Skeletal muscle satellite cell (primary cell): ENCODE data around the gene GAL3ST2.
A peak's percentile ranks its signal among the peaks of the same experiment; 100 is the strongest.
"Not testable (repeated sequence)": the region's sequence is repeated elsewhere in the genome, so short reads cannot be mapped to it uniquely, and the experiment has no call there.

Source experiments
- H3K27me3 ChIP-seq: 2 replicates; pipeline ENCODE4 v1.7.0; 2013; ENCODE audit warnings: low read length; ENCODE audit not compliant: control insufficient read depth, insufficient read depth
- H3K36me3 ChIP-seq: 2 replicates; pipeline ENCODE4 v1.7.0; 2013; ENCODE audit warnings: mild to moderate bottlenecking, control low read depth, low read length; ENCODE audit not compliant: insufficient read depth
- H3K4me1 ChIP-seq: 2 replicates; pipeline ENCODE4 v1.7.0; 2013; ENCODE audit warnings: low read length; ENCODE audit not compliant: control insufficient read depth, insufficient read depth
- H3K4me2 ChIP-seq: 2 replicates; pipeline ENCODE4 v1.7.0; 2013; ENCODE audit warnings: mild to moderate bottlenecking, low read length
- H3K4me3 ChIP-seq: 2 replicates; pipeline ENCODE4 v1.7.0; 2013; ENCODE audit warnings: low read length
- H3K9ac ChIP-seq: 2 replicates; pipeline ENCODE4 v1.7.0; 2013; ENCODE audit warnings: mild to moderate bottlenecking, low read depth, low read length, moderate library complexity
- H3K9me3 ChIP-seq: replicated peaks from 2 replicates; pipeline ENCODE4 v1.7.0; 2013; ENCODE audit warnings: mild to moderate bottlenecking, control low read depth, low read length

Gene GAL3ST2

DNA sequence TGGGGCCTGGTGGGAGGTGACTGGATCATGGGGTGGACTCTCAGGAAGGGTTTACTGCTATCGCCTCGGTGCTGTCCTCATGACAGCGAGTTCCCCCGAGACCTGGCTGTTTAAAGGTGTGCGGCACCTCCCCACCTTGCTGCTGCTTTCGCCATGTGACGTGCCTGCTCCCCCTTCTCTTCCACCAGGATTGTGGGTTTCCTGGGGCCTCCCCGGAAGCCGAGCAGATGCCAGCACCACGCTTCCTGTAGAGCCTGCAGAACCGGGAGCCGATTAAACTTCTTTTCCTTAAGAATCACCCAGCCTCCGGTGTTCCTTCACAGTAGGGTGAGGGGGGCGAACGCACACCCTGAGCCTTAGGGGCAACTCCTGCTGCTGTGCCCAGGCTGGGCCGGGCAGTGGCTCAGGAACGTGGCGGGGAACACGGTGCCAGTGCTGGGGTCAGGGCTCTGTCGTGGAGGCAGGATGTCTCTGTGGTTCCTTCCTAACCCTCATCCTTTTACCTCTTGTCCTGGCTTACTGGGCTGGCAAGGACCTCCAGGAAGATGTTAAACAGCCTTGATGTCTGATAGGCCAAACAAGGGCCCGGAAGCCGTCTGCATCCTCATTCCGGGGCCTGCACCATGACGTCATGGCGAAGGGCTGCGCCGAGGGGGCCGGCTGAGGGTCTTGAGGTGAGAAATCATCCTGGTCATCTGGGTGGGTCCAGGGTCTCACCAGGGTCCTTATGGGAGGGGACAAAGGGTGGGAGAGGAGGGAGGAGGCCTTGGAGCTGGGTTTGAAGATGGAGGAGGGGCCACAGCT, 45.0 kb downstream of the GAL3ST2 start:
- no peaks in the 10 kb centered on the region for H3K36me3 ChIP-seq
- H3K9me3 ChIP-seq: no peaks in the 10 kb centered on the region
- H3K9ac ChIP-seq: no peak overlapping the region
- no peaks in the 10 kb centered on the region for H3K4me1 ChIP-seq
- no peak overlapping the region for H3K4me3 ChIP-seq
- H3K4me2 ChIP-seq: no peak overlapping the region
- H3K27me3 ChIP-seq: peaks cover 4% of the 10 kb centered on the region

GRCh38 chr2:241822264-241822623, 45.6 kb downstream of the GAL3ST2 start:
- H3K9me3 ChIP-seq: peaks cover 4% of the 10 kb centered on the region
- no peaks in the 10 kb centered on the region for H3K36me3 ChIP-seq
- no peak overlapping the region for H3K4me3 ChIP-seq
- H3K4me2 ChIP-seq: no peak overlapping the region
- no peaks in the 10 kb centered on the region for H3K4me1 ChIP-seq
- H3K27me3 ChIP-seq: peaks cover 9% of the 10 kb centered on the region
- no peak overlapping the region for H3K9ac ChIP-seq

DNA sequence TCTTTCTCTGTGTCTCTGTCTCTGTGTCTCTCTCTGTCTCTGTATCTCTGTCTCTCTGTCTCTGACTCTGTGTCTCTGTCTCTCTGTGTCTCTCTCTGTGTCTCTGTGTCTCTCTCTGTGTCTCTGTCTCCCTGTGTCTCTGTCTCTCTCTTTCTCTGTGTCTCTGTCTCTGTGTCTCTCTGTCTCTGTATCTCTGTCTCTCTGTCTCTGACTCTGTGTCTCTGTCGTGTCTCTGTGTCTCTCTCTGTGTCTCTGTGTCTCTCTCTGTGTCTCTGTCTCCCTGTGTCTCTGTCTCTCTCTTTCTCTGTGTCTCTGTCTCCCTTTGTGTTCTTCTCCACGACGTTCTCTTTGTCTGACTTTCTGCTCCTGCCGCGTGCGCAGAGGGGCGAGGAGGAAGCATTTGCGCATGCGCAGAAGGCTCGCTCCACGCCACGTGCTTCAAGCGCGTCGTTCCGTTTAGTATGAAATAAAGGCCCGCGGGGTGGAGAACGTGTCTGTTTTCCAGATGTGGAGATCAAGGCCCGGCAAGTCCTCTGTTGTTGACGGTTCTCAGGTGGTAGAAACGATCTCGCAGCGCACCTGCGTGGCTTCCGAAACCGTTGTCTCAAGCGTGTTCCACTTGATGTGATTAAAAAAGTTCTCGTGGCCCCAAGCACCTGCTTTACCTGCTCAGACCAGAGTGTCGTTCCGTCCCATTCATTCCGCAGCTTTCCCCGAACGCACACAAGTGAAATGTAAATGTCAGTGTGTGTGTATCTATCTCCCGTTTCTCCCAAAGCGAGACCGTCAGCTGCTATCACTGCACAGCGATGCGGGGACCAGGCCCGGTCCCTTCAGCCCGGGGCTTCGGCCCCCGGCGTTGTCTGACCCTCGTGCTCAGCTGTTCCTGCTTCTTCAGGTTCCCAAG, 47.2 kb downstream of the GAL3ST2 start:
- not testable (repeated sequence) for H3K4me1 ChIP-seq, H3K9ac ChIP-seq, H3K4me2 ChIP-seq, H3K9me3 ChIP-seq, H3K27me3 ChIP-seq, H3K4me3 ChIP-seq, H3K36me3 ChIP-seq

DNA sequence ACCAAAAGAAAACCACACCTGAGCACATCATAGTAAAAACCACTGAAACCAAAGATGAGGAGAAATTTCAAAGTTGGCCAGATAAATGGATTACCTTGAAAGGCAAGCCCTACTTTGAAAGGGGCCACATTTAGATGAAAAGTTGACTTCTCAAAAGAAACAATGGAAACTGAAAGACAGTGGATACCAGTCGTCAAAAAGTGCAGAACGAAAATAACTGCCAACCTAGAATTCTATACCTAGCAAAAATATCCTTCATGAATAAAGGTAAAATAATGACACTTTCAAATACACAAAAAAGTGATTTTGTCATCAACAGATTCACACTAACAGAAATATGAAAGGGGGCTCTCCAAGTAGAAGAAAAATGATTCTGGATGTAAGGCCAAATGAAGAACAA, 50.8 kb downstream of the GAL3ST2 start:
- no peaks in the 10 kb centered on the region for H3K36me3 ChIP-seq
- H3K4me2 ChIP-seq: no peak overlapping the region
- H3K9ac ChIP-seq: no peak overlapping the region
- H3K4me3 ChIP-seq: no peak overlapping the region
- H3K27me3 ChIP-seq: peaks cover 24% of the 10 kb centered on the region
- peaks cover 5% of the 10 kb centered on the region for H3K9me3 ChIP-seq
- no peaks in the 10 kb centered on the region for H3K4me1 ChIP-seq

- Histone ChIP-seq H3K36me3 (no peaks in the 10 kb centered on the region), H3K4me3 (no peak overlapping the region), H3K9ac (no peak overlapping the region), H3K27me3 (peaks cover 49% of the 10 kb centered on the region), H3K4me2 (peak overlapping the region; percentile 45), H3K4me1 (peaks cover 4% of the 10 kb centered on the region), H3K9me3 (no peaks in the 10 kb centered on the region)
Observed at GRCh38 chr2:241833101-241833663, 56.6 kb downstream of the GAL3ST2 start.

GRCh38 chr2:241833756-241834526, 57.3 kb downstream of the GAL3ST2 start:
- not testable (repeated sequence) for H3K36me3 ChIP-seq, H3K4me1 ChIP-seq, H3K9me3 ChIP-seq, H3K4me3 ChIP-seq, H3K9ac ChIP-seq
- peak overlapping the region; percentile 45 for H3K4me2 ChIP-seq
- H3K27me3 ChIP-seq: peaks cover 55% of the 10 kb centered on the region

DNA sequence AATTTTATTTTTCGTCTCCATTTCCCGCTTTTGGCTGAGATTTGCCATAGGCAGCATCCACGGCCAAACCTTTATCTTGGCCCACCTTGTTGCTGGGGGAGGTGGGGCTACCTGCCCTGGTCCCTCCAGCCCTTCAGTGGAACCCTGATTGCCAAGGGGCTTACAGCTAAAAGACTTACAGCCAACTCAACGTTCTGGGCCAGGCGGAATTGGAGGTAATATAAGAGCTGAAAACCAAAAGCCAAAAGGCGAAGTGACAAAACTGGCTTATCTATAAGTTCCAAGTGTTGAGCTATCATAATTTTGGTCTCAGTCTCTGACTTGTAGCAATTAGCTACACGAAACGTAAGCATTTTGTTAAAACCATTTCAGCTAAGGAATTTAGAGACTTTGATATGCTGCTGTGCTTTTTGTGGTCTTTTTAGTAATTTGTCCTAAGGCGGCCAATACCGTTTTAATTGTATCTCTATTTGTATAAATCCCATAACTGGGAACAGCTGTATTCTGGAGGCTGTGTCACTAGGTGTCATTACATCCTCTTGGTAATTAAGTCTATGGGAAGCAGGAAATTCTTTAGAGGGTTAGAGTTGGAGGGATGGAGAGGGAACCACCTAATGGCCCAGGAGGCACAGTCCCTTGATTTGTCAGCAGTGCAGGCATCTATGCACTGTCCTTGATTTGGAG, 58.0 kb downstream of the GAL3ST2 start:
- H3K27me3 ChIP-seq: peaks cover 55% of the 10 kb centered on the region

GRCh38 chr2:241835611-241836010, 59.0 kb downstream of the GAL3ST2 start:
- Histone ChIP-seq H3K27me3 (peaks cover 51% of the 10 kb centered on the region), H3K4me1 (peaks cover 4% of the 10 kb centered on the region), H3K9ac (no peak overlapping the region), H3K4me3 (no peak overlapping the region), H3K36me3 (no peaks in the 10 kb centered on the region), H3K4me2 (no peak overlapping the region), H3K9me3 (no peaks in the 10 kb centered on the region)

More for the DNA sequence above, 58.0 kb downstream of the GAL3ST2 start:
- no peak overlapping the region for H3K4me3 ChIP-seq
- no peaks in the 10 kb centered on the region for H3K36me3 ChIP-seq
- H3K9ac ChIP-seq: no peak overlapping the region
- no peak overlapping the region for H3K4me2 ChIP-seq
- H3K4me1 ChIP-seq: peaks cover 4% of the 10 kb centered on the region
- no peaks in the 10 kb centered on the region for H3K9me3 ChIP-seq

- Histone ChIP-seq H3K9ac (no peak overlapping the region), H3K4me1 (peaks cover 4% of the 10 kb centered on the region)
Observed at GRCh38 chr2:241836292-241836691, 59.7 kb downstream of the GAL3ST2 start.

DNA sequence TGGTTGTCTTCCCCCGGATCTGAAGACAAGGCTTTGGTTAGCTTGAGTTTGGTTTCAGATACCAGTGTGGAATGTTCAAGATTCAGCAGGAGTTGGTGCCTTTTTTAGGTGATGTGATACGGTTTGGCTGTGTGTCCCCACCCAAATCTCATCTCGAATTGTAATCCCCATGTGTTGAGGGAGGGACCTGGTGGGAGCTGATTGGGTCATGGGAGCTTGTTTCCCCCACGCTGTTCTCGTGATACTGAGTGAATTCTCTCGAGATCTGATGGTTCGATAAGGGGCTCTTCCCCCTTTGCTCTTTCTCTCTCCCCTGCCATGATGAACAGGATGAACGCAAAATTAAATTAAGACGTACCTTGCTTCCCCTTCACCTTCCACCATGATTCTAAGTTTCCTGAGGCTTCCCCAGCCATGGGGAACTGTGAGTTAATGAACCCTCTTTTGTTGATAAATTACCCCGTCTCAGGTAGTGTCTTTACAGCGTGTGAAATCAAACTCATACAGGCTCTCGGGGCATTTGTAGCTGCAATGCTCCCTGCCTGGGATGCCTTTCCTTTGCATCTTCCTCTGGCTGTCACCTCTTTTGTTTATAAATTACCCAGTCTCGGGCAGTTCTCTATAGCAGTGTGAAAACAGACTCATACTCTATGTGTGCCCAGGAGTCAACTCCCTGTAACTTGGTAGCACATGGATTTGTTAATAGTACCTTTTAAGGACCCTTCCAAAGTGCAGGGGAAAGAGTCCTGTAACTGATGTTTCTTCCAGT, 60.8 kb downstream of the GAL3ST2 start:
- Histone ChIP-seq H3K9me3 (no peaks in the 10 kb centered on the region), H3K9ac (no peak overlapping the region), H3K4me2 (no peak overlapping the region), H3K4me3 (no peak overlapping the region), H3K27me3 (peaks cover 41% of the 10 kb centered on the region), H3K36me3 (no peaks in the 10 kb centered on the region), H3K4me1 (peaks cover 4% of the 10 kb centered on the region)

More at GRCh38 chr2:241836292-241836691, 59.7 kb downstream of the GAL3ST2 start:
- Histone ChIP-seq H3K27me3 (peaks cover 44% of the 10 kb centered on the region), H3K4me2 (no peak overlapping the region), H3K9me3 (no peaks in the 10 kb centered on the region), H3K36me3 (no peaks in the 10 kb centered on the region), H3K4me3 (no peak overlapping the region)
